HG03354 (cell line): ENCODE data around the gene UGT1A7.

Source experiments
- ATAC-seq: cut with Tn5 transposase; IDR thresholded peaks from one replicate; pipeline ENCODE4 v1.9.1; 2021; ENCODE audit warnings: mild to moderate bottlenecking; ENCODE audit not compliant: unreplicated experiment, poor library complexity, severe bottlenecking

The UGT1A7 gene

GRCh38 chr2:233791883-233792329 lies 110.2 kb downstream of the UGT1A7 start:
- ATAC-seq = no peak

DNA sequence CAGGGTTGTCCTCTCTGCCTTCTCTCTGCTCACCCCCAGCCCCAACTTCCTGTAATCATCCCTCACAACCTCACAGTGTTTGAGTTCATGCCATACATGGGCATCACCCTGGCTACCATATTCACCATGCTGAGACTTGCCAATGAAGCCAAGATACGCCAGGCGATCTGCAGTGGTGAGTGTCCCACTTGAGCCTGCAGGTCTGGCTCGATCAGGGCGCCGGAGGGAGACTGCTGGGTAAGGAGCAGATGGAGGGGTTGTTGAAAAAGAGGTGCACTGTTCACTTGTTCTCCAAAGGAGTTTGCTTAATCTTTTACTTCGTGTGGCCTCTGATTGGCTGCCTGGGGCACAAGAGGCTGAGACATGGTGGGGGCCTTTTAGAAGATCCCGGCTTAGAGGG lies 111.0 kb downstream of the UGT1A7 start:
- ATAC-seq = no peak

DNA sequence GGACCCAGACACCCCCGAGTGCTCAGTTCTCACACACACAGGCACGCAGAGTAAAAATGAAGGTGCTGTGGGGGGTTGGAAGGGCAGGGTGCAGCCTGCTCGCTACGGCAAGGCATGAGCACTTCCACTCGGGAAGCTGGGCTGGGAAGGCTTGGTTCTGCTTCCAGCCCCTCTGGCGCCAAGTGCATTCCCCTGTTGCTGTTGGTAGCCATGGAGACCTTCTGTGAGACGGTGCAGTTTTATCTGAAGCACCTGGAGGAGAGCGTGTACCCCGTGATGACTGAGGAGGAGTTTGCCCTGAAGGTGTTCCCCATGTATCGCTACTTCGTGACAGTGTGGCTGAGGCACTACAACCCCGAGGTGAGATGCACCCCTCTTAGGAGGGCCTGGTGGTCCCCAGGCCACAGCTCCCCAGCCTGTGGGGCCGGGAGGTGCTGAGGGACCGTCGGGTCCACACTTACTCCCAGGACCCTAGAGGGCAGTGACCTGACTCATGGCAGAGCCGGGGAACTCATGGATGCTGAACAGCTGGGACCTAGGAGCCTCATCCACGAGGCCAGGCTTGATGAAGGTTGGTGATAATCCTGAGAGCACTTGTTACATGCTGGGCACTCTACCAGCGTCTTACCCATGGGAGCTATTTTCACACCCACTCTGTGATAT lies 111.9 kb downstream of the UGT1A7 start:
- ATAC-seq = no peak

DNA sequence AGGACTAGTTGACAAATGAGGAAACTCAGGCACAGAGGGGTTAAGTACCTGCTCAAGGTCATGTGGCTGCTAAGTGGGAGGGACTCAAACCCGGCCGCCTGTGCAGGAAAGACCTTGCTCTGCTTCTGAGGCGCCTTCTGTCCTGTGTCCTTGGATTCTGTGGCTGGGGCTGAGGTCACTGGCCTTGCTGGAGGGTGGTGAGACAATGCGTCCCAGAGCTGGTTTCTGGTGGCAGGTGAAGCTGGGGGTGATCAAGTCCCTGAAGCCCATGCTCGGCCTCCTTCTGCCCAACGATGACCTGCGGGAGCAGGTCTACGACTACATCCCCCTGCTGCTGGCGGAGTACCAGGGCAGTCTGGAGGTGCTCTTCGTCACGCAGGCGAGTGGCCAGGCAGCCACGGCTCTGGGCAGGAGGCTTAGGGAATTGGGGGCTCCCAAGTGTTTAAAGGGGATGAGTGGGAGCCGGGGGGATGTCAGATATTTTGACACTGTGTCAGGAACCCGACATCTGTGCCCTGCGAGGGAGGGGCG lies 112.5 kb downstream of the UGT1A7 start:
- ATAC-seq = no peak

GRCh38 chr2:233795735-233796171 lies 114.1 kb downstream of the UGT1A7 start:
- ATAC-seq = no peak

GRCh38 chr2:233796254-233796653 lies 114.6 kb downstream of the UGT1A7 start:
- ATAC-seq = no peak

- ATAC-seq = no peak
These were observed 116.8 kb downstream of the UGT1A7 start for GRCh38 chr2:233798335-233799086.

GRCh38 chr2:233799087-233799665 lies 117.5 kb downstream of the UGT1A7 start:
- no peak for ATAC-seq

DNA sequence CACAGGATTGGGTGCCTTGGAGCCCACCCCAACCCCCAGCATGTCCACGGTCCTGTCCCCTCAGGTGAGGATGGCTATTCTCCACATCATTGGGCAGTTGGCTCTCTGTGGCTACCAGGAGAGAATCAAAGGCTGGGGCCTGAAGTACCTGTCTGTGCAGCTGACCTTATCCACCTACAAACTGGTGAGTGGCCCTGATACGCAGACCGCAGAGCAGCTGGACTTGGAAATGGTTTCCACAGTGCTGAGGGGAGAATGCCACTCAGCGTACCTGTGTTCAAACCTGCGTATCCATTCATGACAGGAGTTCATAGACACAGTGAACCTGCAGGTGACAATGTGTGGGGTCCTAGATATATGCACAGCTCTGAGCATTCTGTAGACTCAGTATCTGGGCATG lies 118.0 kb downstream of the UGT1A7 start:
- no peak for ATAC-seq

- ATAC-seq = no peak
These were observed 118.5 kb downstream of the UGT1A7 start for GRCh38 chr2:233800208-233800607.

DNA sequence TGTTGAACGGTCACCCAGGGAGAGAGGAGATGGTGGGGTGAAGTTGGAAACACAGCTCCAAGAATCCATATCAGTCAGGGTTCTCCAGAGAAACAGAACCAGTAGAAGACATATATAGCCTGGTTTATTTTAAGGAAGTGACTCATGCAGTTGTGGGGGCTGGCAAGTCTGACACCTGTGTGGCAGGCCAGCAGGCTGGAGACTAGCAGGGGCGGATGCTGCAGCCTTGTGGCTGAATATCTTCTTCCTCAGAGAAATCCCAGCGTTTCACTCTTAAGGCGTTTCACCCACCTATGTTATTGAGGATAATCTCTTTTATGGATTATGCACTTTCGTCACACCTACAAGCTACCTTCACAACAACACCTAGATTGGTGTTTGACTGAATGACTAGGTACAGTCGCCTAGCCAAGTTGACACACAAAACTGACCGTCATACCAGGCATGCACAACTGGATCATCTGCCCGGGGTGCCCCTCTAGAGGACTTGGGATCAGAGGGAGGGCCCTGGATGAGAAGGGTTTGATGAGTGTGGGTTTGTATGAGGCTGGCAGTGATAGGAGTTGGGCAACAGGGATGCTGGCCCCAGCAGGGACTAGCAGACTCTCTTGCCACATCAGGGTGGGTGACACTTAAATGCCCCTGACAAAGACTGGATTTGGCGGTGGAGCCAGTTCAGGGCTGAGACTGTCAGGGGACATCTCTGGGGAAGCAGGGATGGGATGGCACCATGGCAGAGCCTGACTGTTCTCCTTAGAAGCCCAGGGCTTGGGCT lies 119.8 kb downstream of the UGT1A7 start:
- no peak for ATAC-seq

- ATAC-seq = no peak
These were observed 120.6 kb downstream of the UGT1A7 start for GRCh38 chr2:233802132-233802815.

GRCh38 chr2:233803292-233803911 lies 121.7 kb downstream of the UGT1A7 start:
- no peak for ATAC-seq

DNA sequence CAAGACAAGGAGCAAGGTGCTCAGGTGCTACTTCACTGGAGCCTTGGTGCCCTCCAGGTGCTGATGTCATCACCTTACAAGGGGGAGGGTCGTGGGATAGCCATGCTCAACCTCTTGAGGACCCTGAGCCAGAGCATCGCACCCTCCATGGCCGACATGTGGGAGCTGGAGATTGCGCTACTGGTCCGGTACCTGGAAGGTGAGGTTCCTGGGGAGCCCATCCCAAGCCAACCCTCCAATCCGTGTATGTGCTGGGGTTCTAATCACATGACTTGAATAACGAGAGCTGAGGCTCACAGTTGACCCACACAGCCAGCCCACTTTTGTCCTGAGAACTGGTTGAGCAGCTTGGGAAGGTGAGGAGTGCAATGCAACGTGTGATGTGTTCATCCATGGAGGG lies 122.3 kb downstream of the UGT1A7 start:
- no peak for ATAC-seq

- no peak for ATAC-seq
These were observed 125.6 kb downstream of the UGT1A7 start for GRCh38 chr2:233807215-233807865.

DNA sequence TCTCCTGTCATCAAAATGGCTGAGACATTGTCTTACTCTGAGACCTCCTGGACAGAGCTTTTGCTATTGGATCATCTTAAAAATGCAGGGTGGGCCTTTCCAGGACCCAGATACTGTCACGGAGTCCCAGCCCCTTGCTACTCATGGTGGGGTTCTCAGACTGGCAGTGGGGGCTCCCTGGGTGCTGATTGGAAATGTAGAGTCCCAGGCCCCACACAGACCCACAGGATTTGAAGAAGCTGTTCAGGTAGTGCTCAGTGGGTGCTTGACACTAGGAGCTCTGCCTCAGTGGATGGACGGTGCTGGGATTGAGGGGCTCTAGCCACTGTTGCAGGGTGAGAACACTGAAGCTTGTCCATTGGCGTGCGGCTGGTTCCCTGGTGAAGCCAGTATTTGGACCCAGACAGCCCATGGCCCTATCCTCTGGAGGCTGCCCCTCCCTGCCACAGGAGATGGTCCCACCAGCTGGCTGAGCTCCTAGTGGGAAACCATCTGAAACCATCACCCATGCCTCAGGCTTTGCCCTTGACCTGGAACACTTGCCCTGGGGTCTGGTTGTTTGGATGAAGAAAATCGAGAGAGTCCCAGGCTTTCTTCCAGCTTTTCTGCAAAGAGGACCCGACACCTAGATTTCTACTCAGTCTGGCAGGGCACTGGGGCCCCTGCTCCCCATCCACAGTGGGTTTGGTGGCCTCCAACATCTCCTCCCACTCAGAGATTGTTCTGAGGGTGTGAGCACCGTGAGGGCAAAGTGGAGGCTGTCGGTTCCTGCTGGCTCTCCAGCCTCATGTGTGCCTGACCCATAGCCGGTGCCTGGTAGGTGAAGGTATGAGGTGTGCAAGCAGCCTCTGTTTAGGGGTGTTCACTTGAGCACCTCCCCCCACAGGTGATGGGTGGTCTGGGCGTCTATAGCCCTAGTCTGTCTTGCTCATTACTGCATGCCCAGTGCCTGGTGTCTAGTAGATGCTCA lies 126.5 kb downstream of the UGT1A7 start:
- no peak for ATAC-seq

DNA sequence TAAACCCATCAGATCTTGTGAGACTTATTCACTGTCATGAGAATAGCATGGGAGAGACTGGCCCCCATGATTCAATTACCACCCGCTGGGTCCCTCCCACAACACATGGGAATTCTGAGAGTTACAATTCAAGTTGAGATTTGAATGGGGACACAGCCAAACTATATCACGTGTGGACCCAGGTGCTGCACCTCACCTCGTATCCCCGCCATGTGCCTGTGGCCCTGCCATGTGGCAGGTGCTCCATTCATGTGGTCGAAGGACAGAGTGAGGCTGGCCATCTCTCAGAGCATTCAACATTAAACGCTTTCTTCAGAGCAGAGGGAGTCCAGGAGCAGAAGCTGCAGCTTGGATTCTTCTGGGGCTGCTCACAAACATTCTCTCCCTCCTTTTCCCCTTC lies 128.7 kb downstream of the UGT1A7 start:
- no peak for ATAC-seq
